Spleen (tissue), 7 donors: ENCODE data around the gene SAP30.

Experiments used
- CTCF ChIP-seq, 11 experiments: fragments of 200-600 bp in 7 of 11; fragments of 450-650 bp in 4 of 11; sonication (generic) in 4 of 11; IDR thresholded peaks in 8 of 11; conservative IDR thresholded peaks in 3 of 11; 1 replicate in 7 of 11; 2 replicates in 4 of 11; pipeline versions ENCODE4 v1.4.0 to v1.8.0; 2016 to 2021; ENCODE audit warnings: antibody characterized with exemption in 11 of 11, inconsistent platforms in 4 of 11, mild to moderate bottlenecking in 1 of 11
- POLR2A ChIP-seq, 3 donors: fragments of 450-650 bp; IDR thresholded peaks; one replicate each; pipeline ENCODE4 v1.5.1; 2017; ENCODE audit warnings: antibody characterized with exemption in 3 of 3, mild to moderate bottlenecking in 1 of 3
- POLR2AphosphoS5 ChIP-seq, 3 donors: sonication (generic); formaldehyde crosslinking; IDR thresholded peaks; one replicate each; pipeline ENCODE4 v1.5.1; 2017; ENCODE audit warnings: antibody characterized with exemption in 3 of 3
- donor health status: DM: no; HTN: no; CAD: no; lungs with moderate emphysema.
- donor health status: DM: no; HTN: no; CAD: no.
- donor health status: DM: no; HTN: no; CAD: no.

GRCh38 chr4:173379929-173380328, 9.2 kb downstream of the SAP30 start:
- no peak for TF ChIP-seq CTCF (IDR thresholded peaks at IDR 0.05 in 8 of 11, conservative IDR thresholded peaks at IDR 0.05 in 3 of 11)
- no peak for TF ChIP-seq POLR2A (IDR thresholded peaks at IDR 0.05)
- no peak for TF ChIP-seq POLR2AphosphoS5 (IDR thresholded peaks at IDR 0.05)
